MM.1S (cell line): ENCODE results near the gene COLEC12.

Experiments
- EZH2 ChIP-seq: fragments of 300-600 bp; sonication (generic); optimal IDR thresholded peaks from 2 replicates; pipeline ENCODE3; 2017; ENCODE audit warnings: low read depth, mild to moderate bottlenecking, antibody characterized with exemption, low read length, mixed read lengths
- EZH2phosphoT487 ChIP-seq: fragments of 300-600 bp; sonication (generic); IDR thresholded peaks from 2 replicates; pipeline ENCODE4 v1.6.1; 2018; ENCODE audit warnings: antibody characterized with exemption, low read length
- TF ChIP-seq, protein P1 (sequence below): fragments of 300-600 bp; sonication (generic); IDR thresholded peaks from 2 replicates; pipeline ENCODE4 v1.5.1; 2016; ENCODE audit warnings: antibody characterized with exemption, low read length, mixed read lengths

DNA sequence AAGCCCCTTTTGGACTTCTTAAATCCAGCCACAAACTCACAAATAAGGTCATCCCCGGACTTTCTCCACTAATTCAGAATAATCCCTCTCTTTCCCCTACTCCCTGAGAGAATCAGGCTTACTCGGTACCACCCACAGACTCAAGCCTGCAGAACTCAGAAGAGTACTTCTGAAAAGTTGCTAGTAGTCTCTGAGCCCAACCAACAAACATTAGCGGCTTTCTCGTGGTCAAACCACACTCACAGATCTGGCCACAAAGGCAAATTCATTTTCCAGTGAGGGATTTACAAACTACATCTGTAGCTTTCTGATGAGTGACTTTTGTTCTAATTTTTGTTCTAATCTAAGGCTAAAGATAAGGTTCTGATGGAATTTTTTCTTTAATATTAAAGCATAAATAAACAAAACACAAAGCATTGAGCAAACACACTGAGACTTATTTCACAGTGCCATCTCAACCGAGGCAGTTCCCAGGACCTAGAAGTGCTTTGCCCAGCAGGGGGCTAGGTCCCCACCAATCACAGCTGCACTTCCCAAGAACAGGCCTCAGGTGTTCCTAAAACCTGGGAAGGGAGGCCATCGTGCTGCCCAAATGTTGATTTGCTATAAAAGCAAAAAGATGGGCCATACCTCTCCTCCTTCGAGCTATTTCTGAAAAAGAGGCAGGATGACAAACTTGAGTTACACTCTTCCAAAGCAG is 110.7 kb downstream of the COLEC12 start:
- TF ChIP-seq, protein P1, sequence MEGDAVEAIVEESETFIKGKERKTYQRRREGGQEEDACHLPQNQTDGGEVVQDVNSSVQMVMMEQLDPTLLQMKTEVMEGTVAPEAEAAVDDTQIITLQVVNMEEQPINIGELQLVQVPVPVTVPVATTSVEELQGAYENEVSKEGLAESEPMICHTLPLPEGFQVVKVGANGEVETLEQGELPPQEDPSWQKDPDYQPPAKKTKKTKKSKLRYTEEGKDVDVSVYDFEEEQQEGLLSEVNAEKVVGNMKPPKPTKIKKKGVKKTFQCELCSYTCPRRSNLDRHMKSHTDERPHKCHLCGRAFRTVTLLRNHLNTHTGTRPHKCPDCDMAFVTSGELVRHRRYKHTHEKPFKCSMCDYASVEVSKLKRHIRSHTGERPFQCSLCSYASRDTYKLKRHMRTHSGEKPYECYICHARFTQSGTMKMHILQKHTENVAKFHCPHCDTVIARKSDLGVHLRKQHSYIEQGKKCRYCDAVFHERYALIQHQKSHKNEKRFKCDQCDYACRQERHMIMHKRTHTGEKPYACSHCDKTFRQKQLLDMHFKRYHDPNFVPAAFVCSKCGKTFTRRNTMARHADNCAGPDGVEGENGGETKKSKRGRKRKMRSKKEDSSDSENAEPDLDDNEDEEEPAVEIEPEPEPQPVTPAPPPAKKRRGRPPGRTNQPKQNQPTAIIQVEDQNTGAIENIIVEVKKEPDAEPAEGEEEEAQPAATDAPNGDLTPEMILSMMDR: peak; percentile 25
- TF ChIP-seq EZH2: no peak
- no peak for TF ChIP-seq EZH2phosphoT487
